Islet of Langerhans (tissue), 1 donor: Measurements from ENCODE around the gene C12orf43.

Experiments used
- FAIRE-seq: peaks from one replicate; lab custom pipeline; 2011; peaks lifted over from hg19 to GRCh38; lab: Jason Lieb, UNC

C12orf43 gene

GRCh38 chr12:120999191-121000120 lies 16.8 kb downstream of the C12orf43 start:
- FAIRE-seq = no peak

GRCh38 chr12:120998435-120998834 lies 17.9 kb downstream of the C12orf43 start:
- FAIRE-seq = no peak

- FAIRE-seq = no peak
Observed at GRCh38 chr12:120997448-120997847, 18.8 kb downstream of the C12orf43 start.

- FAIRE-seq = no peak
Observed at GRCh38 chr12:120996133-120996746, 20.0 kb downstream of the C12orf43 start.

- no peak for FAIRE-seq
Observed at GRCh38 chr12:120994589-120995337, 21.5 kb downstream of the C12orf43 start.

GRCh38 chr12:120994059-120994458 lies 22.2 kb downstream of the C12orf43 start:
- FAIRE-seq = no peak

DNA sequence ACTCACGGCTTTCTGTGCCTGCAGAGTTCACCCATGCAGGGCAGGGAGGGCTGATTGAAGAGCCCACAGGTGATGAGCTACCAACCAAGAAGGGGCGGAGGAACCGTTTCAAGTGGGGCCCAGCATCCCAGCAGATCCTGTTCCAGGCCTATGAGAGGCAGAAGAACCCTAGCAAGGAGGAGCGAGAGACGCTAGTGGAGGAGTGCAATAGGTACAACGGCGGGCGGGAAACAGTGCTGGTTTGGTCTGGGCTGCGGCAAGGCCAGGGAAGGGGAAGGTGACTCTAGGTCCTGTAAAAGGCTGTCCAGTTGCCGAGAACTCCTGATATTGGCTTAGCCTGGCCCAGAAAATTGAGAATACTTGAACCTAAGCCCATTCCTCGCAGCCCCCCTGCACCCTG lies 22.8 kb downstream of the C12orf43 start:
- no peak for FAIRE-seq

- FAIRE-seq = no peak
Observed at GRCh38 chr12:120992989-120993388, 23.3 kb downstream of the C12orf43 start.

DNA sequence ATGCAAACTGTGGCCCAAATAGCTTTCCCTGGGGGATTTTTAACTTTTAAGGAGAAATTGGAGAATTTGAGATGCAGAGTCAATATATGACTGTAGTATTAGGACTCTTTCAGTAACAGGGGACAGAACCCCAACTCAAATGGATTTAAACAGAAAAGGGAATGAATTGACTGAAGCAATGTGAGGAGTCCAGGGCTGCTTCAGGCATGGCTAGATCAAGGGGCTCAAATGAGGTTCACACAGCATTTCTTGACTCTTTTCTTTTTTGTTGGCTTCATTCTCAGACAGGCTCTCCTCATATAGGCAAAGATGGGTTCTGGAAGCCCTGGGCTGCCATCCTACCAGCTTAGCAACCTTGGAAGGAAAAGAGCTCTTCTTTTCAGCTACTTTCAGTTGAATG lies 24.3 kb downstream of the C12orf43 start:
- FAIRE-seq = no peak

DNA sequence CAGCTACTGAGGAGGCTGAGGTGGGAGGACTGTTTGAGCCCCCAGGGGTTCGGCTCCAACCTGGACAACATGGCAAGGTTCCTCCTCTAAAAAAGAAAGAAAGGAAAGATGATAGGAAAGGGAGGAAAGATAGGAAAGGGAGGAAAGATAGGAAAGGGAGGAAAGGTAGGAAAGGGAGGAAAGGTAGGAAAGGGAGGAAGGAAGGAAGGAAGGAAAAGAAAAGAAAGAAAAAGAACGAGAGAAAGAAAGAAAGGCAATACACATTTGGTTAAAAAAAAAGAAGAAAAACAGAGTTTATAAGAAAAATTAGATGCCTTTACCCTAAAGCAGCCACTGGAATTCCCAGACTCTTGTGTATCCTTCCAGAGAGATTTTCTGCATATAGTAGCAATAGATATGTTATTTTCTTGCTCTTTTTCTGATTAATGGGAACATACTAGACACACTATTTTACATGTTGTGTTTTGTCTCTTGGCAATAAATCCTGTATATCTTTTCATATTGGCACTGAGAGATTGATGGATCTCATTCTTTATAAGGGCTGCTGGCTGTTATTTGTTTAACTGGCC lies 25.7 kb downstream of the C12orf43 start:
- FAIRE-seq = no peak

GRCh38 chr12:120989687-120990086 lies 26.6 kb downstream of the C12orf43 start:
- no peak for FAIRE-seq

DNA sequence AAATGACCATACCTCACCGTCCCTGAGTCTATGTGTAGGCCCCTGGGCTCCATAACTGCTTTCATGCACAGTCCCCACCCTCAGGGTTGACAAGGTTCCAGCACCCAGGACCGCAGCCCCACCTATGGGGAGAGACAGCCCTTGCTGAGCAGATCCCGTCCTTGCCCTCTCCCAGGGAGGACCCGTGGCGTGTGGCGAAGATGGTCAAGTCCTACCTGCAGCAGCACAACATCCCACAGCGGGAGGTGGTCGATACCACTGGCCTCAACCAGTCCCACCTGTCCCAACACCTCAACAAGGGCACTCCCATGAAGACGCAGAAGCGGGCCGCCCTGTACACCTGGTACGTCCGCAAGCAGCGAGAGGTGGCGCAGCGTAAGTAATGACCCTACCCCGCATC lies 27.6 kb downstream of the C12orf43 start:
- FAIRE-seq = no peak

DNA sequence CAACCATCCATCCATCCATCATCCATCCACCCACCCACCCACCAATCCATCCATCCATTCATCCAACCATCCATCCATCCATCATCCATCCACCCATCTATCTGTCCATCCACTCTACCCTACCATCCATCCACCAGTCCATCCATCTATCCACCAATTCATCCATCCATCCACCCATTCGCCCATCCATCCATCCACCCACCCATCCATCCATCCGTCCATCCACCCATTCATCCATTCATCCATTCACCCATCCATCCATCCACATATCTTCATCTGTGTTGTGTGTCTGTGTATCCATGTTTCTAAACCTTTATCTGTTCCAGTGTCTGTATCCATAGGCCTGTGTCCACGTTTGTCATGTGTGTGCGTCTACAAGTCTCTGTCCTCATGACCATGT lies 28.1 kb downstream of the C12orf43 start:
- FAIRE-seq = no peak

DNA sequence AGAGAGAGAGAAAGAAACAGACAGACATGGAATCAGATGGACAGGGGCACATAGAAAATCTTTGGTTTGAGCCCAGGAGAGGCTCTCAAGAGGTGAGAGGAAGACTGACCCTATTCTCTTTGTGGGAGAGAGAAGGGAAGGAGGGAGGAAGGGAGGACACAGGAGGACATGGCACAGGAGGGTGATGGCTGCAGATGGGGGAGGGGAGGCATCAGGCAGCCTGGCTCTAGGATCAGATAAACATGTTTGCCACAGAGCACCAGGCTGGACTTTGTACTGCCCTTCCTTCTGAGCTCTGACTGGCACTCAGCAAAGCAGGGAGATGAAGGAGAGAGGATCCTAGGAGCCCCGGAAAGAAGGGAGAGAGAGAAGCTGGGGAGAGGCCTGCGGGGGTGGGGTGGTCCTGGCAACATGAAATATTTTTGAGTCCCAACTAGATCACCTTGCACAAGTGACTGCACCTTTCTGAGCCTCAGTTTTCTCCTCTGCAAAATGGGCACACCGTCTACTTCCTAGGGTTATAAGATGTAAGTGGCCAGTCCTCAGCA lies 31.9 kb downstream of the C12orf43 start:
- FAIRE-seq = no peak

DNA sequence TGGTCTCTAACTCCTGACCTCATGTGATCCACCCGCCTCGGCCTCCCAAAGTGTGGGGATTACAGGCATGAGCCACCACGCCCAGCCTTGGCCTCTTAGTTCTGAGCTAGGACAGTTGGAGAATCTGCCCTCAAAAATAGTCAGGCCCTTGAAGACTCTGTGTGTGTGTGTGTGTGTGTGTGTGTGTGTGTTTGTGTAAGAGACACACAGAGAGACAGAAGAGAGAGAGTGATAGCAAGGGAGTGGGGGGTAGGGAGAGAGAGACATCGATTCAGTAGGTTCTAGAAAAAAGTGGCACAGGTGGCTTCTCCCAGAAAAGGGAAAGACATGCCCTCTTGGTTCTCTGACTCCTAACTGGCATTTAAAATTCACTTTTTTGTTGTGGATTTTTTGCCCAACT lies 32.5 kb downstream of the C12orf43 start:
- FAIRE-seq = no peak

DNA sequence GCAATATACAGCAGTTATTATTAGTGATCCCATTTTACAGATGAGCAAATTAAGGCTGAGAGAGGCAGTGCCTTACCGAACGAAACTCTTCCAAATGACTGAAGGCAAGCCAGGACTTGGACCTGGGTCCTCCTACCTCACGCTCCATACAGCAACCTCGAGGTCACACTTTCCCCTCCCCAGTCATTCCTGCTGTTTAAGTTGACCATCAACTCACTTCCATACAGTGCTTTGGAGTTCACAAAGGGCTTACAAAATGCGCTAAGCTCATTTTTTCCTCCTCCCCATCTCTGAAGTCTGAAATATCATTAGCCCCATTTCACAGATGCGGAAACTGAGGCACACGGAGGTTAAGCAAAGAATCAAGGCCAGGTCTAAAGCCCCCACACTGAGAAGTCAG lies 33.6 kb downstream of the C12orf43 start:
- FAIRE-seq = no peak

- no peak for FAIRE-seq
Observed at GRCh38 chr12:120981407-120981941, 34.8 kb downstream of the C12orf43 start.

DNA sequence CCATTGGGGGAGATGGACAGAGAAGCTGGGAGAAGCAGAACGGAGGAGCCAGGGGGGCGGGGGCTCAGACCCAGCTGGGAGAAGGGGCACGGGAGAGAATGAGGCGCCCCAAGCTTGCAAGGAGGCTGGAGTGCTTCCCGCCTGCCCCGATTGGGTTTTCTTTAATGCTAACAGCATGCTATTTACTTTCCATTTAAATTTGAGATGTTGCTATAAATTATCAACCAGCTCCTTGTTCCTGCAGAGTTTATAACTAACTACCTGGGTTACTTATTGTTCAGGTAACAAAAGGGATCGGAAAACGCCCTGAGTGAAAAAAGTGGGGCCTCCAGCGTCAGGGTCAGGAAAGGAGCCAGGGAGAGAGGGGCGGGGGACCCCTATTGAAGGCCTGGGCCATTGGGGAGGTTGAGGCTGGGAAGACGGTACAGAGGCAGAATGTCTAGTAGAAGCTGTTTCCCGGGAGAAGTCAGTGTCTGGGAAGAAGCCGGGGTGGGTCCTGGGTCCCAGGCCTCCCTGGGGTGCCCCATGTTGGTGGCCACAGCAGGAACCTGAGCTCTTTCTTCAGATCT lies 35.4 kb downstream of the C12orf43 start:
- no peak for FAIRE-seq

- no peak for FAIRE-seq
Observed at GRCh38 chr12:120979862-120980696, 36.2 kb downstream of the C12orf43 start.

- no peak for FAIRE-seq
Observed at GRCh38 chr12:120979220-120979861, 36.9 kb downstream of the C12orf43 start.
